Measurements from ENCODE around the gene CLDN5.

- TF ChIP-seq CTCF (IDR thresholded peaks at IDR 0.05): no peak
- no peak for TF ChIP-seq POLR2A (IDR thresholded peaks at IDR 0.05)
- no peak for TF ChIP-seq EP300 (IDR thresholded peaks at IDR 0.05)
Measured at GRCh38 chr22:19510919-19511341, 13.3 kb downstream of the CLDN5 start.
